ENCODE measurements around the gene PIKFYVE.
"Not testable (repeated sequence)": the region's sequence is repeated elsewhere in the genome, so short reads cannot be mapped to it uniquely, and the experiment has no call there.

The PIKFYVE gene

DNA sequence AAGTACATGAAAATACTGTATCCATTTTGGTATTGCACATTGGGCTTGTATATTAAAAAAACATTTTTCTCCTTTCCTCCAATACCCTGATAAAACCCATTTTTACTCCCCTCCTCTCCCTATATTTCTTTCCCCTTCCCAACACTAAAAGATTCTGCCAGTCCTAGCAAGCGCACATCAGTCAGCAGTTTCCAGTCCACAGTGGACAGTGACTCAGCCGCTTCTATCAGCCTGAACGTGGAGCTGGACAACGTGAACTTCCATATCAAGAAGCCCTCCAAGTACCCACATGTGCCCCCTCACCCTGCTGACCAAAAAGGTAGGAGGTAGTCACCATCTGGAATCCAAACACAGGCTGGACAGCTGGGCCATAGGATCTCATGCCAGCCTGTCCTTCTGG, 38.6 kb downstream of the PIKFYVE start:
- DNase-seq (ENCODE audit: low read depth in 2 of 2), result no peak

DNA sequence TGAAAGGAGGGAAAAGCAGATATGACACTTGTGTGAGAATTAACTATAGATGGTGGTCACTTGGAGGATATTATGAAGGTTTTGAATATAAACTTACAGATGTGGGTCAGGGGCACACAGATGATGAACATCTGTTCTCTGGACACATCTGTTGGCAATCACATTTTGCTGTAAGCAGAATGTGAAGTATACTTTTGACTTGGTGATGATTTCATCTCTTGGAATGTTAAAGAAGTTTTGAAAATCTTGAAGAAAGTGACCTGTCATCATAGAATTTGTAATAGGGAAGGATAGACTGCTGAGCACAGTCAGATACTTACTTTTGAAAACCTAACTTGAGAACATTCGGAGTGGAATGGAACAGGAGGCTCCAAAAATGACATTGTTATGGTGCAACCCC, 40.2 kb downstream of the PIKFYVE start:
- DNase-seq (ENCODE audit: low read depth in 2 of 2), result no peak

DNA sequence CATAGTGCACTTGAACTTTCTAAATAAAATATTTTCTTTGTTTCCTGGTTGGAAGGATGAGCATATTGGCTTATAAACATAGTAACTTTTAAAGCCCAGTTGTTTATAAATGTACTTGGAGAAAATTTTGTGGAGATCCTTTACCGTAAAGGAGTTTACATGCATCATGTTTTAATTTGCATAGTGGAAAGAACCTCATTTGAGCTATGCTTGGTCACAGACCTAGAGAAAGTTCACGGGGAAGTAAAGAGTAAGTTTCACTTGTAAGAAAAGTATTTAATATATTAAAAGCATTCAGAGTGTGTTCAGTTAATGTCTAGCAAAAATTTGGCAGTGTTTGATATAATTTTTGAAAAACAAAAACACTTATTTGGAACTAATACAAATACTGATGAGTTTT, 45.3 kb downstream of the PIKFYVE start:
- DNase-seq (ENCODE audit: low read depth in 2 of 2), result no peak

DNA sequence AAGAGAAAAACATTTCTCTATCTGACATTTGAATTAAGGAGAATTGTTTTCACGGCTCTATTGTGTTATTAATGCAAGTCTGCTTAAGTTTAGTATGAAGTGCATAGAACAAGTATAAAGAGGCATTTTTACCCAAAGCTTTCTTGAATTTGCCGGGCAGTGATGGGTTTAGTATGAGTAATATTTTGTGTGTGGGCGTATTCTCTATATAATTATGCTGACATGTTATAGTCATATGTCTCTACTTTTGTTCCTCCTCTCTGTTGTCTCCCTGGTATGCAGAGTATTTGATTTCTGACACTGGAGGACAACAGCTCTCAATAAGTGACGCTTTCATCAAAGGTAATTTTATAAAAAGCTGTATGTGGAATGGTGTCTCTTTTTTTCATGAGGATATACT, 45.9 kb downstream of the PIKFYVE start:
- no peak for DNase-seq (ENCODE audit: low read depth in 2 of 2)

DNA sequence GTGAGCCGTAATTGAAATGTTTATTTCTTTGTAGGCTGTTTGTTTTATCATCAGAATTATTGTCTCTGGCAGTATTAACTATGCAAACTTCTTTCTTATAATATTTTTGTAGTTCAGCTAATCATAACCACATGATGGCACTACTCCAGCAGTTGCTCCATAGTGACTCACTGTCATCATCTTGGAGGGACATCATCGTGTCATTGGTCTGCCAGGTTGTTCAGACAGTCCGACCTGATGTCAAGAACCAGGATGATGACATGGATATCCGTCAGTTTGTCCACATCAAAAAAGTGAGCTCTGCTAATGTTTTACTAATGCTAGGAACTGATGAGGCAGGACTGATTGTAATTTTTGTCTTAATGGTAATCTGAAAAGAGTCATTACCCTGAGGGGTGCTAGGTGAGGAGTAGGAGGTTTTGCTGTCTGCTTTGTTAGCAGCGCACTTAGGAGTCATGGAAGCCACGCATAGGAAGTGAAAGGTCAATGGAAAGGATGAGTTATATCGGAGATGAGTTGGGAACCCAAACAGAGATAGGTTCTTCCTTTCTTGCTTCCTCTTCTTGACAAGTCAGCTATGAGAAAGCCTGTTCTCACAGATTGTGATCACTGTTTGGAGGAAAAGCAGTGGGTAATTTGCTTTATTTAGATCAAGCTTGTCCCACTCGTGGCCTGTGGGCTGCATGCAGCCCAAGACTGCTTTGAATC, 49.2 kb downstream of the PIKFYVE start:
- DNase-seq (ENCODE audit: low read depth in 2 of 2), result no peak

DNA sequence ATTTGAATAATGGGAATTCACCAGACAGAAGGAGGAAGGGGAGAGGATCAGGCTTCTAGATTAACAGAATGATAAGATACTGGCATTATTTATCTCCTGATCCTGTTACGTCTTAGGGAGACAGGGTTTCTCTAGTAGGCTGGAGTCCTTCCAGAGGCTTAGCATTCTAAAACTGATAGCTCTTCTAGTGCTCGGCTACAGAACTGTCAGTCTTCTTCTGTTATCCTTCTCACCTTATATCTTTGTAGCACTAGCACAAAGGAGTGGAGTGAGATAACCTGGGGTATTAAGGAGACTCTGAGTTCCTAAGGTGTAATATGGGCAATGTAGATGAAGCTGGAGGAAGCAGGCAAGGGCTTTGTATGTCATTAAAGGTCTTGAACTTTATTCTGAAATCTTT, 52.1 kb downstream of the PIKFYVE start:
- DNase-seq (ENCODE audit: low read depth in 2 of 2), result no peak

DNA sequence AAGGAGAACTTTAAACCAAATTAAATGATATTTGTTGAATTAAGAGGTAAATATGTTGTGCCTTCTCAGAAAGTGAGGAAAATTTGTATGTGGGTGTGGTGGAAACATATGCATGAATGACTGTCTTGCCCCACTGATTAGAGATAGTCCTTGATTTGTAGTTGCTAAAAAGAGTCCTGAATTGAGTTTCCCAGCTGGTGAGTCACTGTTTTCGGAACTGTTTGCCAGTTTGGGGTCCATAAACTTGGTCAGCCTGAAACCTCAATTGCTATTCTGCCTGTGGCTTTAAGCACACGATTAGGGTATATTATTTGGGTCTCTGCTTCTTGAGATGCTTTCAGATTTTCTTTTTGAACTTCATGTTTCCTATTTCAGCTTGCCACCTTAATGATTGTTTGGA, 53.3 kb downstream of the PIKFYVE start:
- no peak for DNase-seq (ENCODE audit: low read depth in 2 of 2)

DNA sequence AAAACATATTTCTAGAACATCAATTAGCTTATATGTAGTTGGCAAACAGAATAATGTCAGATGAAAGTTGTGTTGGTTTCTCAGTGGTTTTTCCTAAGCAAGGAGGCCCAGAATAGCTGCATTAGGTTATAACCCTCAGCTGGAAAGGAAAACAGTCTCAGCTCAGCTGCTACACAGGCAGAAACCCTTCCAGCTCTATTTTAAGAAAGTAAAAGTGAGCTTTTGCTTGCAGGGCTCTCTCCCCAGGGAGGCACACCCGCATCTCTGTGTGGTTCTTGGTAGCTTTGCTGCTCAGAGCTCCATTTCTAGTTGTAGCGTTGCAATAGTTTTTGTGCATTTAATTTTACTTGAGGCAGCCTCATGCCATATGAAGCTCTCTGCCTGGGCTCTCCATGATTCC, 54.6 kb downstream of the PIKFYVE start:
- no peak for DNase-seq (ENCODE audit: low read depth in 2 of 2)

DNA sequence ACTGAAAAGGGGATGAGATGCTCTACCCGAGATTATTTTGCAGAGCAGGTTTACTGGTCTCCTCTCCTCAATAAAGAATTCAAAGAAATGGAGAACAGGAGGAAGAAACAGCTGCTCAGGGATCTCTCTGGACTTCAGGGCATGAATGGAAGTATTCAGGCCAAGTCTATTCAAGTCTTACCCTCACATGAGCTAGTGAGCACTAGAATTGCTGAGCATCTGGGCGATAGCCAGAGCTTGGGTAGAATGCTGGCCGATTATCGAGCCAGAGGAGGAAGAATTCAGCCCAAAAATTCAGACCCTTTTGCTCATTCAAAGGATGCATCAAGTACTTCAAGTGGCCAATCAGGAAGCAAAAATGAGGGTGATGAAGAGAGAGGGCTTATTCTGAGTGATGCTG, 60.0 kb downstream of the PIKFYVE start:
- no peak for DNase-seq (ENCODE audit: low read depth in 2 of 2)

DNA sequence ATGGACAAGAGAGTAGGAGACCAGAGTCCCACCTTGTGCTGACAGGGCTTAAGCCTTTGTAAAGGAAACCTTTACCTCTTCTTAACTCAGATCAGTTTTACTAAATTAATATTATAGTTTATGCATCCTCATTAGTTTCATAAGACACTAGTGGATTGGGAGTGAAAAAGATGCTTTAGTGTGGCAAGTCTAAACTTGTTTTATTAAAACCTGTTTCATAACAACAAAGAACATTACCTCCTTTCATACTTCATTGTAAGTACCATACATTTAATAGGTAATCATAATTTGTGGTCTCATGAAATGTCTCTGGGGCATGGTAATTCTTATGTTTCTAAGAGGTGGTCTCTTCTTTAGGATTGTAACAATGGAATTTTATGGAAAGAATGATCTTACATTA, 63.4 kb downstream of the PIKFYVE start:
- DNase-seq (ENCODE audit: low read depth in 2 of 2), result no peak

DNA sequence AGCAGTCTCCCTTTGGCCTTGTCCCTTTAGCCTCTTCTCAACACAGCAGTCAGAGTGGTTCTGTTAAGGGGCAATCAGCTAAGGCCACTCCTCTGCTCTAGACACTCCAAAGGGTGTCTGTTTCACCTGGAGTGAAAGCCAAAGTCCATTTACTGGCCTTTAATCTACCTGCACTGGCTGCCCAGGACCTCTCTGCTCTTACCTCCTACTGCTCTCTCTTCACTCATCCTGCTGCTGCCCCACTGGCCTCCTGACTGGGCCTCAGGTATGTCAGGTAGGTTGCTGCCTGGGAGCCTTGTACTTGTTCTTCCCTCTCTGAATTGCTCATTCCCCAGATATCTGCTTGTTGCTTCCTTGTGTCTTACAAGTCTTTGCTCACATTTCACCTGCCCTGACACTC, 68.2 kb downstream of the PIKFYVE start:
- no peak for DNase-seq (ENCODE audit: low read depth in 2 of 2)

DNA sequence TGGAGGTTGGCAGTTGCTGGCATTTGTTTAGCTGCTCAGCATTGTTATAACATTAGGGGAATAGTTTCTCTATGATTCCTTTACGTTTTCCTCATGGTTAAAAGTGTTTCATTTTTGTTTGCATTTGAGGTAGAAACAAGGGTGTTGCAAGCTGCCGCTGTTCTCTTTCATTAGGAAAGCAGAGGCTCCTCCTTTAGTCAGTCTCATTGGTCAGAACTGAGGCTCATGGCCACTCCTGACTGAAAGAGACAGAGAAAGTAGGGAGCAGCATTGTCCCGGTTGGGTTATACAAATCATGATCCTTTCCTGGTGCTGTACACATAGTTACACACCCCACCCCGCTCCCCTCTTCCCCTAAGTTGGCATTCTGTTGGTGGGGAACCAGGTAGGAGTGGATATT, 80.7 kb downstream of the PIKFYVE start:
- DNase-seq (ENCODE audit: low read depth in 2 of 2), result no peak

DNA sequence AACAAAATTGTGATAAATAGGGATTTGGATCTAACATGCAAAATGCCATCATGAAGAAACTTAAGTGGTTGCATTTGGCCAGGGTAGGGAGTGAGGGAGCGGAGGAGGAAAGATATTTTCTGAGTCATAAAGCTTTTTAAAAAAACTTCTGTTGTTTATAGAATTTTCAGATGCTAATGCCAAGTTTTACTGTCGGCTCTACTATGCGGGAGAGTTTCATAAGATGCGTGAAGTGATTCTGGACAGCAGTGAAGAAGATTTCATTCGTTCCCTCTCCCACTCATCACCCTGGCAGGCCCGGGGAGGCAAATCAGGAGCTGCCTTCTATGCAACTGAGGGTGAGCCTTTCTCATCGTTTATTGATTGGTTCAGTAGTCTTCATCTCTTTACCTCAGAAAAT, 84.6 kb downstream of the PIKFYVE start:
- DNase-seq (ENCODE audit: low read depth in 2 of 2), result no peak

DNA sequence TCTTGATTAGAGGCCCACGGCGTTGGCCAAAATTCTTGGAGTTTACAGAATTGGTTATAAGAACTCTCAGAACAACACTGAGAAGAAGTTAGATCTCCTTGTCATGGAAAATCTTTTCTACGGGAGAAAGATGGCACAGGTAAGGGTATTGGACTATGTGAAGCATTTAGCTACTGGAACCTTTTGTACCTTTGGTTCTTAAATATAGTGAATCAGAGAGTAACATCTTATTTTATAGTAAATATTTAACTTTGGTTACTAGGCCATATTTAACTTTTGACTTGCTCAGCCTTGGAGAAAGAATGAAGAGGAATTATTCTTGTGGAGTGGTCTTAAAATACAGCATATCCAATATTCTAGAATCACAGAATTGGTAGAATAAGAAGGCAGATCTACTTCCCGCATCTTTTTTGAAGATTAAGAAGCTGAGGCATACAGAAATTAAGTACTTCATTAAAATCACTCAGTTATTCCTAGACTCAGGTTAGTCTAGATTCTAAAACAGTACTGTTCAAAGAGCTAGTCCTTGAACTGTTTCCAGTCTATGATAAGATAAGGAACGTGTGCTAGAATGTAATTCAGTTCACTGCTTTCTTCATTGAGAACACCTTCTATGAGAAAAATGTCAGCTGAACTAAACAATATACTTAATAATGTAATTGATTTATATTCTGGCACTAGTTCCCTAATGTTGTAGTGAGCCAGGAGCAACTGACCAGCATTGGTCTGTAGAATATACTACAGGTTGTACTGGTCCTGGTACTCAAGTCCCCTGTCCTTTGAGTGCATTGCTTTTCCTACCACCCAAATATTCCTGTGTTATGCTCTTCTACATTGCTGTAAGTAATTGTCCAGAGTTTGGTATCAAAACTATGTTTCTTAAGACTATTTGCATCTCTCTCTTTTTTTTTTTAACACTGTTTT, 86.9 kb downstream of the PIKFYVE start:
- no peak for DNase-seq (ENCODE audit: low read depth in 2 of 2)

DNA sequence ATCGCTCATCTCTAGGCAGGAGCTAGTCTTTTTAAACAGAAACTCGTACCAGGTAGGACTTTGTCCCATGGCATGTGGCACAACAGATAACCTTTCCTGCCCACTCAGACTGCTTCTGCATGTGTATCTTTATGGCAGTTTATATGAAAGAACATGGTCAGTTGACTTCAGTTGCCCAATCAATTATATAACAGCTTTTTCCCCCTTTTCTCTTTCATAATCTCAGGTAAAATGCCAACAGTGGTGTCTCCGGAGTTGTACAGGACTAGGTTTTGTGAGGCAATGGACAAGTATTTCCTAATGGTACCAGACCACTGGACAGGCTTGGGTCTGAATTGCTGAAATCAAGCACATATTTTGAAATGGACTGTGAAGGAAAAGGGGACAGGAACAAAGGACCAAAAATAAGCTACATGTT, 88.9 kb downstream of the PIKFYVE start:
- DNase-seq (ENCODE audit: low read depth in 2 of 2), result no peak

DNA sequence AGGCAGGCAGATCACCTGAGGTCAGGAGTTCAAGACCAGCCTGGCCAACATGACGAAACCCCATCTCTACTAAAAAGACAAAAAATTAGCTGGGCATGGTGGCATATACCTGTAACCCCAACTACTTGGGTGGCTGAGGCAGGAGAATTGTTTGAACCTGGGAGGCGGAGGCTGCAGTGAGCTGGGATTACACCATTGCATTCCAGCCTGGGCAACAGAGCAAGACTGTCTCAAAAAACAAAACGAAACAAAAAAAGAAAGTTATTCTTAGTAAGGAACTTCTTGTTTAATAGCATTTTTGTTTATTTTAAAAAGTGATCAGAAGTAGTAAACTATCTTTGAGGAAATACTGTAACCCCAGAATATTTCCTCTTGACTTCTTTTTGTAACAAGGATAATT, 90.4 kb downstream of the PIKFYVE start:
- DNase-seq (ENCODE audit: low read depth in 2 of 2), result not testable (repeated sequence)

DNA sequence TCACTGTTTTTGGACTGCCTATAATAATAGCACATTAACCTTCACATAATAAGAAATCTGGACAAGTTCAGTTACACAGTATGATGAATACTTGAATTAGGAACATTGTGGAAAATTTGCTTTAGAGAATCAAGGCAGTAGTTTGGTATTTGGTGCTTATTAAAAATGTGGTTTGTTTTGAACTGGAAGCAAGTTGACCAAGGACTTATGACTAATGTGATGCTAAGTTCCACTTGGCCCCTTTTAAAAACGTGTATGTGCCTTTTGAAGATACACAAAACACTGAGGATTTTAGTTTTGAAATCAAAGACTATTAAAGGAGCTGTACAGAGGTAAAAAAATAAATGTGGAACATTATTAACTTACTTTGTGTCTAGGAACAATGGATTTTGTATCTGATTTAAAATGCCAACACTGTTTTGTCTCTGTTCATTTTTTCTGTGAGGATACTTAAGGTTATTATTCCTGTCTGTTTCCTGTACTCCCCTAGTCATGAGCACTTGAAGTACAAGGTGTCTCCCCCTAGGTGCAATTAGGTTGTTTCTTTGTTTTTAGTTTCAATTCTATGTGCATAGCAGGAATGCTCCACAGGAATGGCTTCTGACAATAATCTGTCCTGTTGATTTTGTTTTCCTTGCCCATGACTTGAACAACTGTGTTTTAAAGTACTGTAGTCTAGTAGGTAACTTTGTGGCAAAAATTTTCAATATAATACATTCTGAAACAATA, 91.0 kb downstream of the PIKFYVE start:
- DNase-seq (ENCODE audit: low read depth in 2 of 2), result no peak

DNA sequence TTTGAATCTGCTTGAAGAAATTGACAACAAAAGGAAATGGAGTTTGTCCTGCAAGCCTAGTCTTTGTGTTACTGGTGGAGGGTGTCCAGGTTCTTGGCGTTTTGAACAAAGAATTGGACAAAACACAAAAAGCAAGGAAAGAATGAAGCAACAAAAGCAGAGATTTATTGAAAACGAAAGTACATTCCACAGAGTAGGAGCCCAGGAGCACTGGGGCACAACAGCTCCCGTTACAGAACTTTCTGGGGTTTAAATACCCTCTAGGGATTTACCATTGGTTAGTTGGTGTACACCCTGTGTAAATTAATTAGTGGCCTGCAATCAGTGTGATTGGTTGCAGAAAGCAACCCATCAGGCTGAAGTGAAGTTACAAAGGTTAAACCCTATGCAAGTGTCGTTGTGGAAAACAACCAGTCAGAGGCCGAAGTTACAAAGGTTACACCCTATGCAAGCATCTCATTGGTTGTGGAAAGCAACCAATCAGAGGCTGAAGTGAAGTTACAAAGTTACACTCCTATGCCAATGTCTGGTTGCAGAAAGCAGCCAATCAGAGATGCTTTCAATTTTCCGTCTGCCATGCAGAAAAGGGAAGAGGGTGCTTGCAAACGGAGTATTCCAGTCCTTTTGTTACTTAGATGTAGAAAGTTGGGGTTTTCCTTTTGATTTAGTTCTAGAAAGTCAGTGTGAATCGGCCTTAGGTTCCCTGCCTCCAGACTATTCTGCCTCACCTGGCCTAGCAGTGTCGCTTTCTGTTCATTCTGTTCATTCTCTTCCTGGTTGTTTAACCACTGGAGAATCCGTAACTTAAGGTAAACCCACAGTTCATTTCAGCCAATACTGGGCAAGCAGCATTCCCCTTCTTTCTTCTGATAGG, 92.9 kb downstream of the PIKFYVE start:
- no peak for DNase-seq (ENCODE audit: low read depth in 2 of 2)

DNA sequence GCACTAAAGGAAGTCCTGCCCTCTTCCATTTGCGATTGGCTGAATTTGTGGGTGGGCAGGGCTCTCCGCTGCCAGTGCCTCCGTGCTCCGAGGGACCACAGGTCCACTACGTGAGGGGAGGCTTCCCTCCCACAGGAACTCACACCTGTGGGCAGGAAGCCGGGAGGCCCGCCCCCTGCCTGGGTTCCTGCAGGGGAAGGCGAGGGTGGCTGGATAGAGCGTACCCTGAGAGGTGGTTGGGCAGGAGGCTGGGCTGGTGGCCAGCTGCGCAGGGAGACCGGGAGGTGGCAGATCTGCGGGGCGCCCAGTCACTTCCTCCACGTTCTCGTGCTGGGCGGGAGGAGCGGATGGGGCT, 93.6 kb downstream of the PIKFYVE start:
- no peak for DNase-seq (ENCODE audit: low read depth in 2 of 2)

DNA sequence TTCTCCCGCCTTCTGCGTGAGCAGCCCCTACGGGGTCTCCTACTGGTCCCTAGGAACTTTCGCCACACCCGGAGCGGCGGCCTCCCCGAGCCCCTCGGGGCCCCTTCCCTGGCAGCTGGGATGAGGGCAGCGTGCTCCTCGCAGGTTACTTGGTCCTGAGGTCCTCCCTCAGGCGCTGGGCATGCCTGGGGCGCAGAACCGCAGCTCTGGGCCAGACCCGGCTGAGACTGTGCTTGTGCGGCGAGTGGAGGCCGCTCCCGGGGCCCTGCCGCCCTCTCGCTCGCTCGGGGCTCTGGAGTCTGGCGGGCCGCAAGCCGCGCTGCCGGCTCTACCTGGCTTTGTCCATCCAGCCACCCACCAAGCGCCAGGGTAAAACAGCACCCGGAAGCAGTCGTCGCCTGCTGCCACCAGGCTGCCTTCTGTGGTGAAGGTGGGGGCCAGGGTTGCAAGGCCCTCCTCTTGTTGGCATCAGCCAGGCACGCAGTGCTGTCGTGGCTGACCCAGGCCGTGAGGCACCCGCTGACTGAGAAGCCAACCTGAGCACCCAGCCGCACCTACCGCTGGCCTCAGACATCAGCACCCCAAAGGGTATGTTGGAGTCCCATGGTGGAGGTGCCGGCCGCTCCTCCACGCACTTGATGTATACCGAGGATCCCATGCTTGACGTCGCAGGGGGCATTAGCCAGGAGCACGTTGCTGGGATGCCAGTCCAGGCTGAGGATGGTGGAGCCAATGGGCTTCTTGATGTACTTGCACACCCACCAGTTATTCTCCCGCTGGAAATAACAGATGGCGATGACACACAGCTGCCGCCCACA, 94.4 kb downstream of the PIKFYVE start:
- no peak for DNase-seq (ENCODE audit: low read depth in 2 of 2)

DNA sequence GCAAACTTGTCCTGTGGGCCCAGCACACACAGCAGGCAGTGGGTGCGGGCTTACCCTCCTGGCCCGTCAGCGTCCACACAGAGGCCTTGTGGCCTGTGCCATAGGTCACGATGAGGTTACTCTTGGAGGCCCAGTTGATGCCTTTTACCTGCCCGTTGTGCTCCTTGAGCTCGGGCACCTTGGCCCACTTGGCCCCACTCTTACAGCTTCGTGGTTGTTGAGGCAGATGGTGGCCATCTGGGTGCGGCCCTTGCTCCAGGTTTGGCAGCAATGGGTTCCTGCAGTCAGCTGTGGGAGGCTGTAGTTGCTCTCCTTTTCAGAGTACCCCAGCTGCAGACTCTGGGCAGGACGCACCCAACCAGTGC, 95.0 kb downstream of the PIKFYVE start:
- no peak for DNase-seq (ENCODE audit: low read depth in 2 of 2)

Data from stimulated activated CD8-positive, alpha-beta memory T cell treated with anti-CD3 and anti-CD28 coated beads, Interleukin-2, amount 100 ng/mL, for 48 hours (primary cell).